GM12878 (cell line): Measurements from ENCODE around the gene DKC1. TPM values are rescaled to one million over a fixed set of nuclear protein-coding genes. Genes with fewer than 3 reads are reported as not detected.

ENCODE experiments used
- ATAC-seq: fragments of 200-7000 bp; cut with Tn5 transposase; 3 replicates; pipeline ENCODE4 v1.9.1; 2020; ENCODE audit warnings: mild to moderate bottlenecking, moderate library complexity
- BruUV-seq: library from RNA; stranded (reverse); fragments of 400-500 nt; replicated peaks from 2 replicates; lab custom pipeline; 2021; lab: Mats Ljungman, UMichigan
- CTCF ChIA-PET: fragments of 300-600 bp; sonication (Branson Sonifier 250); formaldehyde crosslinking; extraction: SDS; loops from one replicate; lab custom pipeline; 2021; ENCODE audit warnings: inconsistent platforms; lab: Yijun Ruan, JAX
- POLR2A ChIA-PET: fragments of 350-600 bp; formaldehyde crosslinking; extraction: SDS; loops from one replicate; lab custom pipeline; 2021; ENCODE audit warnings: inconsistent platforms; lab: Charles Lee
- RAD21 ChIA-PET: fragments of 300-600 bp; sonication (Branson Sonifier 250); formaldehyde crosslinking; loops from one replicate; lab custom pipeline; 2023; ENCODE audit warnings: antibody characterized with exemption; ENCODE audit not compliant: unreplicated experiment; lab: Charles Lee
- SMC1A ChIA-PET: fragments of 300-600 bp; sonication (Branson Sonifier 250); formaldehyde crosslinking; loops from one replicate; lab custom pipeline; 2023; ENCODE audit not compliant: unreplicated experiment, uncharacterized antibody; lab: Charles Lee
- DNase-seq: peaks from one replicate; pipeline ENCODE4 v3.0.0-alpha.2; 2011; ENCODE audit warnings: low read depth, low spot score
- FAIRE-seq: peaks from 3 replicates; lab custom pipeline; 2011; peaks lifted over from hg19 to GRCh38; lab: Jason Lieb, UNC
- H2AFZ ChIP-seq: 2 replicates; pipeline ENCODE4 v1.6.0; 2011; ENCODE audit warnings: low read depth, low read length, control low read depth; ENCODE audit not compliant: control insufficient read depth
- H3K27ac ChIP-seq: 2 replicates; pipeline ENCODE4 v1.5.1; 2011; ENCODE audit warnings: control low read depth; ENCODE audit not compliant: control insufficient read depth, insufficient read depth
- H3K27me3 ChIP-seq, 2 experiments: replicated peaks in 1 of 2; 2 replicates each; pipeline versions ENCODE4 v1.6.0 to v1.6.1; 2011; ENCODE audit warnings: low read length in 1 of 2; ENCODE audit not compliant: control insufficient read depth in 2 of 2, insufficient read depth in 2 of 2
- H3K36me3 ChIP-seq, 2 experiments: 2 replicates each; pipeline ENCODE4 v1.5.1; 2011; ENCODE audit warnings: low read length in 1 of 2; ENCODE audit not compliant: control insufficient read depth in 2 of 2, insufficient read depth in 2 of 2
- H3K4me1 ChIP-seq: 2 replicates; pipeline ENCODE4 v1.6.1; 2011; ENCODE audit warnings: mild to moderate bottlenecking, low read length, moderate library complexity, mixed read lengths; ENCODE audit not compliant: control insufficient read depth, insufficient read depth
- H3K4me2 ChIP-seq: 2 replicates; pipeline ENCODE4 v1.6.0; 2011; ENCODE audit warnings: control low read depth; ENCODE audit not compliant: control insufficient read depth, insufficient read depth
- H3K4me3 ChIP-seq: fragments of 200-600 bp; sonication (generic); 2 replicates; pipeline ENCODE4 v1.5.1; 2016
- H3K79me2 ChIP-seq: 2 replicates; pipeline ENCODE4 v1.6.0; 2011; ENCODE audit warnings: low read length; ENCODE audit not compliant: control insufficient read depth, insufficient read depth
- H3K9ac ChIP-seq: 2 replicates; pipeline ENCODE4 v1.8.0; 2011; ENCODE audit warnings: low read length, control low read depth, mixed read lengths; ENCODE audit not compliant: control insufficient read depth, insufficient read depth
- H3K9me3 ChIP-seq: replicated peaks from 3 replicates; pipeline ENCODE4 v1.5.1; 2011; ENCODE audit warnings: mild to moderate bottlenecking, low read length; ENCODE audit not compliant: control insufficient read depth, insufficient read depth
- H4K20me1 ChIP-seq: 2 replicates; pipeline ENCODE4 v1.6.0; 2011; ENCODE audit not compliant: control insufficient read depth, insufficient read depth
- BACH1 ChIP-seq: fragments of 450-650 bp; IDR thresholded peaks from 2 replicates; pipeline ENCODE4 v1.6.1; 2017; ENCODE audit warnings: mild to moderate bottlenecking, borderline replicate concordance
- BCL11A ChIP-seq: IDR thresholded peaks from 2 replicates; pipeline ENCODE4 v1.6.1; 2011; ENCODE audit warnings: low read depth, low read length
- MEF2B ChIP-seq: fragments of 450-650 bp; IDR thresholded peaks from 2 replicates; pipeline ENCODE4 v1.6.1; 2018; ENCODE audit warnings: mild to moderate bottlenecking, moderate library complexity; ENCODE audit not compliant: partially characterized antibody, poor library complexity, severe bottlenecking
- PBX3 ChIP-seq: IDR thresholded peaks from 2 replicates; pipeline ENCODE4 v1.6.1; 2011; ENCODE audit warnings: mild to moderate bottlenecking, low read depth, low read length, moderate library complexity; ENCODE audit not compliant: insufficient replicate concordance
- SREBF1 ChIP-seq: IDR thresholded peaks from 2 replicates; pipeline ENCODE4 v1.6.1; 2012; ENCODE audit warnings: mild to moderate bottlenecking, low read length
- in situ Hi-C: fragments of 300-500 bp; cut with MboI; formaldehyde crosslinking; loops from 9 replicates; pipeline ENCODE4 v1.14.3; 2018; ENCODE audit warnings: mixed read lengths
- intact Hi-C: fragments of 100-400 bp; cut with micrococcal nuclease; formaldehyde crosslinking; loops from one replicate; pipeline ENCODE4 v1.14.2; 2022; ENCODE audit not compliant: unreplicated experiment
- polyA plus RNA-seq, 11 experiments: library from polyadenylated mRNA; depleted of rRNA in 4 of 11; unstranded in 6 of 11; stranded (reverse) in 5 of 11; fragments of >200 nt; fragmentation: Nextera tagmentation in 4 of 11; fragmentation: Illumina TruSeq in 1 of 11; extraction: Ambion mirVana in 4 of 11; extraction: Trizol in 1 of 11; gene quantifications; 1 replicate in 1 of 11; 2 replicates in 10 of 11; pipeline versions ENCODE4 v1.2.1 to v1.2.3, GENCODE V29; 2011 to 2016; ENCODE audit warnings: inconsistent platforms in 2 of 11, missing spikeins in 2 of 11, low read depth in 1 of 11
- total RNA-seq, 4 experiments: library from RNA; depleted of rRNA in 3 of 4; stranded (reverse); fragments of >200 nt in 3 of 4; fragmentation: Illumina TruSeq in 1 of 4; extraction: Trizol in 1 of 4; gene quantifications; 2 replicates each; pipeline versions ENCODE4 v1.2.1 to v1.2.3, GENCODE V29; 2013 to 2021

Gene DKC1
- total and polyA plus RNA-seq, 10 of the 15 experiments (the other 5 are each of a cell fraction or from before 2014, with no cell fraction given), result 70.1 to 159 (median 116) TPM

DNA sequence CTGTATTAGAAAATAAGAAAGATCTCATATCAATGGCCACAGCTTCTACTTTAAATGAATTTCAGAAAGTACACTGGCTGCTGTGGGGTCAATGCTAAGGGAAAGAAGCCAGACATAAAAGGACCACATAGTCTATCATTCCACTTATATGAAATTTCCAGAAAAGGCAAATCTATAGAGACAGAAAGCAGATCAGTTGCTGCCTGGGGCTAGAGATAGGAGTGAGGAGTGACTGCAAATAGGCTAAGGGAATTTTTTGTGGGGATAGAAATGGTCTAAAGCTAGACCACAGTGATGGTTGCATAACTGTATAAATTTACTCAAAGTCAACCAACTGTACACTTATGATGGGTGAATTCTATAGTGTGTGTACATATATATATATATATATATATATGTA, 20.1 kb upstream of the DKC1 start:
- POLR2A ChIA-PET, result no interaction called here
- Histone ChIP-seq H3K79me2 (no peaks in the 10 kb centered on the region), H3K9me3 (no peaks in the 10 kb centered on the region), H3K27ac (no peak overlapping the region), H3K9ac (no peak overlapping the region), H3K36me3 (no peaks in the 10 kb centered on the region), H3K4me3 (no peak overlapping the region), H3K4me1 (no peaks in the 10 kb centered on the region; the same call in 1 of the 2 replicates), H3K27me3 (no peaks in the 10 kb centered on the region)
- in situ Hi-C loops (loop anchor here (25.0 kb wide), 1 partner anchor 155 kb away; the partner anchor contains the start of gene CTAG1A), intact Hi-C loops (no loop called here)
- no TSS peak for BruUV-seq
- ATAC-seq, result no peak
- RAD21 ChIA-PET, result no interaction called here
- SMC1A ChIA-PET, result no interaction called here
- no peak for FAIRE-seq
- no peak for TF ChIP-seq BCL11A
- no peak for TF ChIP-seq PBX3
- no peak for TF ChIP-seq MEF2B
- TF ChIP-seq SREBF1, result no peak
- no peak for TF ChIP-seq BACH1
- TF ChIP-seq, all 136 proteins: peak for 0
- DNase-seq, result no peak
- no peaks in the 10 kb centered on the region for H4K20me1 ChIP-seq
- CTCF ChIA-PET, result no interaction called here
- H2AFZ ChIP-seq, result no peak overlapping the region
- no peak overlapping the region for H3K4me2 ChIP-seq
